ENCODE results near the gene RBFOX2.

GRCh38 chr22:35961480-35962295, 66.9 kb downstream of the RBFOX2 start:
- TF ChIP-seq, protein P1, sequence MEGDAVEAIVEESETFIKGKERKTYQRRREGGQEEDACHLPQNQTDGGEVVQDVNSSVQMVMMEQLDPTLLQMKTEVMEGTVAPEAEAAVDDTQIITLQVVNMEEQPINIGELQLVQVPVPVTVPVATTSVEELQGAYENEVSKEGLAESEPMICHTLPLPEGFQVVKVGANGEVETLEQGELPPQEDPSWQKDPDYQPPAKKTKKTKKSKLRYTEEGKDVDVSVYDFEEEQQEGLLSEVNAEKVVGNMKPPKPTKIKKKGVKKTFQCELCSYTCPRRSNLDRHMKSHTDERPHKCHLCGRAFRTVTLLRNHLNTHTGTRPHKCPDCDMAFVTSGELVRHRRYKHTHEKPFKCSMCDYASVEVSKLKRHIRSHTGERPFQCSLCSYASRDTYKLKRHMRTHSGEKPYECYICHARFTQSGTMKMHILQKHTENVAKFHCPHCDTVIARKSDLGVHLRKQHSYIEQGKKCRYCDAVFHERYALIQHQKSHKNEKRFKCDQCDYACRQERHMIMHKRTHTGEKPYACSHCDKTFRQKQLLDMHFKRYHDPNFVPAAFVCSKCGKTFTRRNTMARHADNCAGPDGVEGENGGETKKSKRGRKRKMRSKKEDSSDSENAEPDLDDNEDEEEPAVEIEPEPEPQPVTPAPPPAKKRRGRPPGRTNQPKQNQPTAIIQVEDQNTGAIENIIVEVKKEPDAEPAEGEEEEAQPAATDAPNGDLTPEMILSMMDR (IDR thresholded peaks at IDR 0.05) = no peak
- no peak for TF ChIP-seq POLR2A (IDR thresholded peaks at IDR 0.05)
